MCF 10A (cell line): Measurements from ENCODE around the gene TRH. TPM values are rescaled to one million over a fixed set of nuclear protein-coding genes. Genes with fewer than 3 reads are reported as not detected.
A peak's percentile ranks its signal among the peaks of the same experiment; 100 is the strongest.
"Not testable (repeated sequence)": the region's sequence is repeated elsewhere in the genome, so short reads cannot be mapped to it uniquely, and the experiment has no call there.

Source experiments
- BruUV-seq: library from RNA; stranded (reverse); fragments of 400-500 nt; replicated peaks from 2 replicates; lab custom pipeline; 2021; lab: Mats Ljungman, UMichigan
- CTCF ChIA-PET: fragments of 300-600 bp; sonication (Branson Sonifier 250); formaldehyde crosslinking; extraction: SDS; loops from one replicate; lab custom pipeline; 2021; ENCODE audit warnings: antibody characterized with exemption, inconsistent platforms; lab: Yijun Ruan, JAX
- POLR2A ChIA-PET: fragments of 300-600, 350-650 bp; sonication (Branson Sonifier 250); formaldehyde crosslinking; extraction: SDS; loops from one replicate; lab custom pipeline; 2020; ENCODE audit warnings: antibody characterized with exemption, inconsistent platforms; lab: Yijun Ruan, JAX
- DNase-seq: peaks from one replicate; pipeline ENCODE4 v3.0.0-alpha.2; 2018; ENCODE audit not compliant: unreplicated experiment
- H3K27ac Mint-ChIP-seq: one replicate; pipeline ENCODE4 v1.8.0; 2022; ENCODE audit warnings: mild to moderate bottlenecking, low read depth, mixed read lengths; ENCODE audit not compliant: unreplicated experiment
- H3K27me3 Mint-ChIP-seq: one replicate; pipeline ENCODE4 v1.8.0; 2022; ENCODE audit warnings: mixed read lengths; ENCODE audit not compliant: insufficient read depth, unreplicated experiment
- H3K36me3 Mint-ChIP-seq: one replicate; pipeline ENCODE4 v1.8.0; 2022; ENCODE audit warnings: mild to moderate bottlenecking, moderate library complexity, mixed read lengths; ENCODE audit not compliant: insufficient read depth, unreplicated experiment
- H3K4me1 Mint-ChIP-seq: one replicate; pipeline ENCODE4 v1.8.0; 2022; ENCODE audit warnings: mixed read lengths; ENCODE audit not compliant: insufficient read depth, unreplicated experiment
- H3K4me3 Mint-ChIP-seq: one replicate; pipeline ENCODE4 v1.8.0; 2022; ENCODE audit warnings: mild to moderate bottlenecking, moderate library complexity, mixed read lengths; ENCODE audit not compliant: unreplicated experiment
- H3K9me3 Mint-ChIP-seq: one replicate; pipeline ENCODE4 v1.8.0; 2022; ENCODE audit warnings: mixed read lengths; ENCODE audit not compliant: unreplicated experiment
- intact Hi-C: fragments of 100-400 bp; cut with micrococcal nuclease; formaldehyde crosslinking; loops from 2 replicates; pipeline ENCODE4 v1.14.1; 2022
- total RNA-seq: library from RNA; stranded (reverse); gene quantifications from 2 replicates; pipeline ENCODE4 v1.2.3, GENCODE V29; 2022
- TF ChIP-seq, protein P1 (sequence below): fragments of 200-600 bp; IDR thresholded peaks from one replicate; pipeline ENCODE4 v1.8.0; 2022; ENCODE audit warnings: antibody characterized with exemption, mild to moderate bottlenecking; ENCODE audit not compliant: unreplicated experiment

TRH gene
- total RNA-seq, 1 experiment from 2014 or later: not detected

- DNase-seq: no peak
- peaks cover 52% of the 10 kb centered on the region for H3K27me3 Mint-ChIP-seq
- ChIA-PET CTCF (interaction anchor here (0.7 to 1.1 kb wide), 2 partner anchors 81 to 365 kb away, joined by 3 read pairs; no protein-coding TSS in a partner anchor), POLR2A (no interaction called here)
- TF ChIP-seq, protein P1, sequence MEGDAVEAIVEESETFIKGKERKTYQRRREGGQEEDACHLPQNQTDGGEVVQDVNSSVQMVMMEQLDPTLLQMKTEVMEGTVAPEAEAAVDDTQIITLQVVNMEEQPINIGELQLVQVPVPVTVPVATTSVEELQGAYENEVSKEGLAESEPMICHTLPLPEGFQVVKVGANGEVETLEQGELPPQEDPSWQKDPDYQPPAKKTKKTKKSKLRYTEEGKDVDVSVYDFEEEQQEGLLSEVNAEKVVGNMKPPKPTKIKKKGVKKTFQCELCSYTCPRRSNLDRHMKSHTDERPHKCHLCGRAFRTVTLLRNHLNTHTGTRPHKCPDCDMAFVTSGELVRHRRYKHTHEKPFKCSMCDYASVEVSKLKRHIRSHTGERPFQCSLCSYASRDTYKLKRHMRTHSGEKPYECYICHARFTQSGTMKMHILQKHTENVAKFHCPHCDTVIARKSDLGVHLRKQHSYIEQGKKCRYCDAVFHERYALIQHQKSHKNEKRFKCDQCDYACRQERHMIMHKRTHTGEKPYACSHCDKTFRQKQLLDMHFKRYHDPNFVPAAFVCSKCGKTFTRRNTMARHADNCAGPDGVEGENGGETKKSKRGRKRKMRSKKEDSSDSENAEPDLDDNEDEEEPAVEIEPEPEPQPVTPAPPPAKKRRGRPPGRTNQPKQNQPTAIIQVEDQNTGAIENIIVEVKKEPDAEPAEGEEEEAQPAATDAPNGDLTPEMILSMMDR: no peak
- intact Hi-C loops: no loop called here
- no peak overlapping the region for H3K27ac Mint-ChIP-seq
- no peak overlapping the region for H3K4me3 Mint-ChIP-seq
- no peaks in the 10 kb centered on the region for H3K36me3 Mint-ChIP-seq
- H3K9me3 Mint-ChIP-seq: no peaks in the 10 kb centered on the region
- H3K4me1 Mint-ChIP-seq: no peaks in the 10 kb centered on the region
- no TSS peak for BruUV-seq
Observed at GRCh38 chr3:130014526-130014925, 40.0 kb downstream of the TRH start.

- intact Hi-C loops, H3K4me3 Mint-ChIP-seq, BruUV-seq, POLR2A ChIA-PET, CTCF ChIA-PET, H3K27ac Mint-ChIP-seq, H3K36me3 Mint-ChIP-seq, H3K4me1 Mint-ChIP-seq, H3K9me3 Mint-ChIP-seq, DNase-seq: not testable (repeated sequence)
- H3K27me3 Mint-ChIP-seq: peaks cover 71% of the 10 kb centered on the region
Observed at GRCh38 chr3:130017661-130018060, 43.1 kb downstream of the TRH start.

- TF ChIP-seq, protein P1: peak; percentile 8
- POLR2A ChIA-PET, H3K36me3 Mint-ChIP-seq, H3K27ac Mint-ChIP-seq, H3K4me1 Mint-ChIP-seq, H3K4me3 Mint-ChIP-seq, intact Hi-C loops, H3K9me3 Mint-ChIP-seq, DNase-seq, BruUV-seq, CTCF ChIA-PET: not testable (repeated sequence)
- H3K27me3 Mint-ChIP-seq: peaks cover 13% of the 10 kb centered on the region
Observed at GRCh38 chr3:130026146-130026829, 51.8 kb downstream of the TRH start.

DNA sequence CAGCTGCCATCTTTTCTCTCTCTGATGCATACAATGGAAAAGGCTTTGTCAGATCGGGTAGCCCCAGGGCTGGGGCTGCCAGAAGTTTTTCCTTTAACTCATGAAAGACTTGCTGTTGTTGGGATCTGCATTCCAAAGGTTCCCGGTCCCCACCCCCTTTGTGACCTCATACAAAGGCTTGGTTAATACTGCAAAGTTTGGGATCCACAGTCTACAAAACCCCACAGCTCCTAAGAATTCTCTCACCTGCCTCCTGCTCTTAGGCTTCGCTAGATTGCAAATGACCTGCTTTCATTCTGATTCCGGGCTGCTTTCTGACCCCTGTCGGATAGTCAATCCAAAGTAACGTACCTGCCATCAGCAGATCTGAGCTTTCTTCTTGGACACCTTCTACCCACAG, 52.9 kb downstream of the TRH start:
- H3K27me3 Mint-ChIP-seq, POLR2A ChIA-PET, H3K4me1 Mint-ChIP-seq, CTCF ChIA-PET, H3K36me3 Mint-ChIP-seq, DNase-seq, intact Hi-C loops, H3K9me3 Mint-ChIP-seq, H3K4me3 Mint-ChIP-seq, H3K27ac Mint-ChIP-seq, BruUV-seq: not testable (repeated sequence)

Other genes starting within 250 kb of the TRH start
- 22.5 and 31.2 TPM in 2 replicates for gene TMCC1, start 81.0 kb upstream of the TRH start, total RNA-seq
- gene ALG1L2, start 107.1 kb downstream of the TRH start, total RNA-seq: not detected in 2 replicates